Measurements from ENCODE around the gene ZNF197.
A peak's percentile ranks its signal among the peaks of the same experiment; 100 is the strongest.
"Not testable (repeated sequence)": the region's sequence is repeated elsewhere in the genome, so short reads cannot be mapped to it uniquely, and the experiment has no call there.

The ZNF197 gene

DNA sequence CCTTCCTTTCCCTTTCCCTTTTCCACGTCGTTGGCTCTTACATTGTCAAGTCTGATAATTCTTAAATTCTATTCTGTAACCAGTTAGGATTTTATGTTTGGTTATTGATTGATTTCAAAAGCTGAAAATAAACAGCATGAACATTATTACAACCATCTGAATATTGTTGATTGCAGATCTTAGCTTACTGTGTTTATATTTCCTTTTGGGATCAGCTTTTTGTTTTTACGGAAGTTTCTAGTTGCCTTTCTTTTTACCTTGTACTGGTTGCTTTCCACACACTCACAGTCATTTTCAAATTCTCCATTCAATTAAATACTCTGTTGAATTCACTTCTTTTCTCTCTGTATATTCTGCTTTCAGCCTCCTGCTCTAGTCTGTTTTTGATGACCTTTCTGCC is 40.3 kb downstream of the ZNF197 start:
- no peak for DNase-seq

DNA sequence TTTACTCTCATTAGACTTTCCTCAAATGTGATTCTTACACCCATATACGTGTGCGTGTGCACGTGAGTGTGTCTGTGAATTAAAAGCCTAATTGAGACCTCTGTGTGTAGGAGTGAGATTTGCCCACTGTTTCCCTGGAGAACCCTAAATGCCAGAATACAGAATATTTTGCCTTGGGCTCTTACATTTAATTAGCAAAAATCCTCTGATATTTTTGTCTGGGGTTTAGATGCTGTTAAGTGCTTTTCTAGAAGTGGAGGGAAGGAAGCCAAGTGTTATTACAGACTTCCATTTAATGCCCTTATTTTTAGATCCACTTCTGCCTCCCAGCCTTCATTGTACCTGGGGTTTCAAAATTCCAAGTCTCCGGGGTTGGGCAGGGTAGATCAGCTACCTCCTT is 41.5 kb downstream of the ZNF197 start:
- no peak for DNase-seq

DNA sequence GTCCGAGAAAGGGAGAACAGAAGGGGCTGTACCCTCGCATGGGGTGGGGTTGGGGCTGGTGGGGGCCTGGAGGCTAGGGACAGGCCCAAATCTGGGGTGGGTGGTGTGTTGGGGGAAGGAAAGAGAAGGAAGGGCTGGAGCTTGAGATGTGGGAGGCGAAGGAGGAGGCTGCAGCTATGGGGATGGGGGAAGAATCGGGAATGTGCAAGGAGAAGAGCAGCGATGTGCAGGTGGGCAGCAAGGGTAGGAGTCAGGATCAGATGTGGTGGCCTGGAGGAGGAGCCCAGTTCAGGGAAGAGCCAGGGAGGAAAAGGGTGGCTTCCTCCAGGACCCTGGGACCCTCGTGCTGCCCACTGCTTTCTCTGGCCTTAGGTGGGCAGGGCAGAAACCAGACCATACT is 44.9 kb downstream of the ZNF197 start:
- no peak for DNase-seq

DNA sequence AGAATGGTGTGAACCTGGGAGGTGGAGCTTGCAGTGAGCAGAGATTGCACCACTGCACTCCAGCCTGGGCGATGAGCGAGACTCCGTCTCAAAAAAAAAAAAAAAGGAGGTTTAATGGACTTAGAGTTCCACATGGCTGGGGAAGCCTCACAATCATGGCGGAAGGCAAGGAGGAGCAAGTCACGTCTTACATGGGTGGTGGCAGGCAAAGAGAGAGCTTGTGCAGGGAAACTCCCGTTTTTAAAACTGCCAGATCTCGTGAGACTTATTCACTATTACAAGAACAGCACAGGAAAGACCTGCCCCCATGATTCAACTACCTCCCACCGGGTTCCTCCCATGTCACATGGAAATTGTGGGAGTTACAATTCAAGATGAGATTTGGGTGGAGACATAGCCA is 48.6 kb downstream of the ZNF197 start:
- DNase-seq = not testable (repeated sequence)

DNA sequence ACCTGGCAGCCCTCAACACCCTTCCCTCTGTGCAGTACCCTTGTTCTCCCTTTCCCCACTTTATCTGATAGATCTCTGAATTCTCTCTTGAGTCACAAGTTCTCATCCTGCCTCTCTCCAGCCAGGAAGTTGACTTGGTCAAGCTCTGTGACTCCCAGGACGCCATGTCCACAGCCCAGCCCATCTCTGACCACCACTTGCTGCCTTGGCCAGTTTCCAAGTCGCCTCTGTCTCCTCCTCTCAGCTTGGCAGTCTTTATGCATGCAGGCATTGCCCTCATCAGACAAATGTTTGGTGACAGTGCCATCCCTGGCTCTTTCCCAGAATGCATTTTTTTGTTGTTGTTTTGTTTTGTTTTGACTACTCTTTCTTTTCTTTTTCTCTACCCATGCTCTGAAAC is 49.4 kb downstream of the ZNF197 start:
- DNase-seq = no peak

DNA sequence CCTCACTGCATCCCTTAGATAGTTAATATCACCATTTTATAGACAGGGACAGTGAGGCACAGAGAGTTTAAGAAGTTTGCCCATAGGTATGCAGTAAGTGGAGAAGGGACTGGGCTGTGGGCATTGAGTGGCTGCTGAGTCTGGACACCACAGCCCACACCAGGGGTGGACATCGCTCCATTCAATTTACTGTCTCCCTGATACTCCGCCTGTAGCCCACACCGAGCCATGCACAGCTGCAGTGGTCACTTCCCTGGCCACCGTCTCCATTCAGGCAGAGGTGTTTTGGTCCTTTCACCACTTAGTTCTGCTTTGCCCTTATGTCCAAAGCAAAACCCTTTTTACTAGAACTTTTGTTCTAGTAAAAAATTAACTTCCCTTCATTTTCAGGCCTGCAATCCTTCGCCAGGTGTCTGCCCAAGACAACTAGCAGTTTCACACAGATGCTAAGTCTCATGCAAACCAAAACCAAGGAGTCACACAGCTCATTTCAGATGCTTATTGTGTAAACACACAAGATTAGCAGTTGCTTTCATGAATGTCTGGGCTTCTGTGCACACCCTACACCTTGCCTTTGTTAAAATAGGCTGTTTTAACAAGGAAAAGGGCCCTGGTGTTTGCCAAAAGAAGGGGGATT is 53.8 kb downstream of the ZNF197 start:
- DNase-seq = no peak

DNA sequence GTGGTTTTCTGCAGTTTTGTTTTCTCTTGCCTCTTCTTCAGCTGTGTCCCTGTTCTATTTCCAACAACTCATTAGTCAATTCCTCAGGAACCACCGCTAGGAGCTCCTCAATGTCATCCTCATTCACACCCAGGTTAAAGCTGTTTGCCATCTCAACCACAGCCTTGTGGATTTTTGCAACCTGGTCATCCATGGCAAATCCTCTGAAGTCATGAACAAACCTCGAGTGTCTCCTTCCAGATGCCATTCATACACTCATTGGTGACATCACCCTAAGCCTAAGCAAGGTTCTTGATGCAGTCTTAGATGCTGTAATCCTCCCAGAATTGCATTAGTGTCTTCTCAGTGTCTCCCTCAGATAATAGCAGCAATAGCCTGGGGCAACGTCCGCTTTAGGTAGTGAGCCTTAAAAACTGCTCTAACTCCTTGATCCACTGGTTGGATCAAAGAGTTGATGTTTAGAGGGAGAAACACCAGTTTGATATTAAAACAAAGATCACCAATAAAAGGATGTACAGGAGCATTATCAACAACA is 56.2 kb downstream of the ZNF197 start:
- DNase-seq = no peak

DNA sequence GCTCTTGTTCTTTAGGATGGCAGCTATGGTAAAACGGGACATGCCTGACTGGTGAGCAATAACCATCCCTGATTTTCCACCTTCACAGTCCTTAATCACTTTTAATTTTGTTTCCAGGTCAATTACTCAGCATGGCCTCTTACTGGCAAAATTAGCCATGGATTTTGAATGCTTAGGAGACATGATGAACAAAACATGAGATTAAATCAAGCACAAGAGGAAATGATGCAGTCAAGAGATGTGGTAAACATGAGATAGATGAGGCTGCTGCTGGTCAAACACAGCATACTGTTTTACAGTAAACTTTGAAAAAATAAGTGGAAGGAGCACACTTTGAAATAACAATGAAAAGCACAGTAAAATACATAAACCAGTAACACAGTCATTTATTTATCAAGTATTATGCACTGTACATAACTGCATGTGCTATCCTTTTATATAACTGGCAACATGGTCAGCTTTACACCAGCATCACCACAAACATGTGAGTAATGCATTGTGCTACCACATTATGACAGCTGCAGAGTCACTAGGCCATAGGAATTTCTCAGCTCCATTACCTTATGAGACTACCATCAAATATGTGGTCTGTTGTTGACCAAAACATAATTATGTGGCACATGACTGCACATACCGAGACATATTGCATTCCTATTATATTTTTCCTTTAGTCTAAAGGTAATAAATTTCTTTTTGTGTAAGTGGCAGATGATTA is 57.5 kb downstream of the ZNF197 start:
- DNase-seq = no peak

DNA sequence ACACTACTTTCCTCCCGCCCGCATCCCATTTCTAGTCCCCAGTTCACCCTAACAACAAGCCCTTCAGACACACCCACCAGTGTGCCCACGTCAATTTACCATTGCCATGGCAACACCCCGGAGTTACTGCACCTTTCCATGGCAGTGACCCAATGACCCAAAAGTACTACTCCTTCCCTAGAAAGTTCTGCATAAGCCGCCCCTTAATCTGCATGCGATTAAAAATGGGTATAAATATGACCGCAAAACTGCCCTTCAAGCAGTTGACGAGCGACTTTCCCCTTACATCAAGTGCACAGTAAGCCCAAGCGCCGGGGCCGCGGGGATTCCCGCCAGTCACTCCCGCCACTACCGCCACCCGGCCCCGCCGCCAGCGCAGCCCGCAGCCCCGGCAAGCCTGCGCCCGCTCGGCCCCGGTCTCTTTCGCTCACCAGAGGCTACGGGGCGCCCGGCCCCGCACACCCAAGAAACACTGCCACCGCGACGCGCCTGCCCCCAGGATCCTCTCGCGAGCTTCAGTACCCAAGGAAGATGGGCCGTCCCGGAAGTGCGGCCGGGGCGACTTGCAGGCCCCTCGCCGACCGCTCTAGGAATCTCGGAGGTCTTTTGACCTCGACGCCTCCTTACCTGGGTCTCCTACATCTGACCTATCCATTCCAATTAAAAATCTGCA is 60.4 kb downstream of the ZNF197 start:
- peak; percentile 42 for DNase-seq

DNA sequence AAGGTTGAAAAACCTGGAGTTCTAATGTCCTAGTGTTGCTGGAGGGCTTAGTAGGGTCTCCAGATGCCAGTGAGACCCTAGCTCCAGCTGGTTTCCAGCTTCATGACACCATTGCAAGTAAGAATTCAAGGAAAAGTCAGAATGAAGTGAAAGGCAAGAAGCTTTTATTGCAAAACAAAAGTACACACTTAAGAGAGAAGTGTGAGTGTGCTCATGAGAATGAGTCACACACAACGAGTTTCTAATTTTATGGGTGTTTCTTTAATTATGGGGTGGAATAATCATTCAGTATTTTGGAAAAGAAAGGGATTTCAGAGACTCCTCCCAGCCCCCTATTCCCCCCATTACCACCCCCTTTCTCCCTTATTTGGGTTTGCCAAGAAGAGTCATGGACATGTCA is 63.1 kb downstream of the ZNF197 start:
- no peak for DNase-seq

All from NCI-H510A treated with DMSO at 0.1 percent for 48 hours (cell line).